8988T (cell line): ENCODE results near the gene OR51B2.

Experiments used
- DNase-seq: peaks from one replicate; pipeline ENCODE4 v3.0.0; 2011

Gene OR51B2

GRCh38 chr11:5281596-5281995, 42.5 kb downstream of the OR51B2 start:
- DNase-seq = no peak

GRCh38 chr11:5280582-5281102, 43.5 kb downstream of the OR51B2 start:
- peak; percentile 44 for DNase-seq

GRCh38 chr11:5279471-5280090, 44.5 kb downstream of the OR51B2 start:
- no peak for DNase-seq

GRCh38 chr11:5277807-5278382, 46.2 kb downstream of the OR51B2 start:
- no peak for DNase-seq

- no peak for DNase-seq
Measured at GRCh38 chr11:5276697-5277096, 47.4 kb downstream of the OR51B2 start.

- DNase-seq = no peak
Measured at GRCh38 chr11:5275369-5276110, 48.6 kb downstream of the OR51B2 start.

- DNase-seq = no peak
Measured at GRCh38 chr11:5274395-5274794, 49.7 kb downstream of the OR51B2 start.
